SK-MEL-5 (cell line): Measurements from ENCODE around the gene SERPINE2. TPM values are rescaled to one million over a fixed set of nuclear protein-coding genes. Genes with fewer than 3 reads are reported as not detected.
A peak's percentile ranks its signal among the peaks of the same experiment; 100 is the strongest.

Experiments used
- DNase-seq: peaks from one replicate; pipeline ENCODE4 v3.0.0-alpha.2; 2016; ENCODE audit warnings: low read depth, low spot score
- in situ Hi-C: cut with HindIII; loops from 2 replicates; pipeline ENCODE4 v1.10.0; 2016; ENCODE audit warnings: low sequenced_read_pairs, high pct_unique_total_duplicates, low pct_unique_long_range_greater_than_20kb
- polyA plus RNA-seq, 2 experiments: library from polyadenylated mRNA; depleted of rRNA; stranded (reverse); fragments of >200 nt; gene quantifications; 2 replicates each; pipeline ENCODE4 v1.2.3, GENCODE V29; 2015
- total RNA-seq: library from RNA; depleted of rRNA; stranded (reverse); fragments of >200 nt; shearing (Covaris generic); gene quantifications from 2 replicates; pipeline ENCODE4 v1.2.3, GENCODE V29; 2014; rRNA removed

The SERPINE2 gene
- total RNA-seq = 108 and 109 TPM in 2 replicates
- polyA plus RNA-seq (2015; cell fraction: cytosol; rRNA removed) = 556 and 677 TPM in 2 replicates
- 95.1 and 139 TPM in 2 replicates for polyA plus RNA-seq (2015; cell fraction: nucleus; rRNA removed)

- in situ Hi-C loops = no loop called here
- DNase-seq = peak; percentile 40
Observed at GRCh38 chr2:224039080-224039769, at the start of gene SERPINE2. SERPINE2 (minus strand) TSS chr2:224039286; CDS start chr2:224001900, 37,386 bp downstream.

- peak; percentile 56 for DNase-seq
- in situ Hi-C loops = no loop called here
Observed at GRCh38 chr2:224086226-224086914, 47.3 kb upstream of the SERPINE2 start.

- DNase-seq = no peak
- in situ Hi-C loops = no loop called here
Observed at GRCh38 chr2:224085811-224086210, 46.7 kb upstream of the SERPINE2 start.

- in situ Hi-C loops = no loop called here
- DNase-seq = peak; percentile 37
Observed at GRCh38 chr2:224085246-224085645, 46.2 kb upstream of the SERPINE2 start.

- in situ Hi-C loops = no loop called here
- no peak for DNase-seq
Observed at GRCh38 chr2:224084266-224084892, 45.3 kb upstream of the SERPINE2 start.

GRCh38 chr2:224083638-224084037 lies 44.6 kb upstream of the SERPINE2 start:
- no peak for DNase-seq
- in situ Hi-C loops = no loop called here

GRCh38 chr2:224078656-224079055 lies 39.6 kb upstream of the SERPINE2 start:
- DNase-seq = no peak
- in situ Hi-C loops = no loop called here

GRCh38 chr2:224077773-224078507 lies 38.9 kb upstream of the SERPINE2 start:
- no peak for DNase-seq
- in situ Hi-C loops = no loop called here

- DNase-seq = no peak
- in situ Hi-C loops = no loop called here
Observed at GRCh38 chr2:224075588-224075987, 36.5 kb upstream of the SERPINE2 start.

GRCh38 chr2:224073676-224074075 lies 34.6 kb upstream of the SERPINE2 start:
- no peak for DNase-seq
- in situ Hi-C loops = no loop called here

- no peak for DNase-seq
- in situ Hi-C loops = no loop called here
Observed at GRCh38 chr2:224072541-224073188, 33.6 kb upstream of the SERPINE2 start.

GRCh38 chr2:224069172-224069571 lies 30.1 kb upstream of the SERPINE2 start:
- in situ Hi-C loops = no loop called here
- no peak for DNase-seq

GRCh38 chr2:224063298-224063648 lies 24.2 kb upstream of the SERPINE2 start:
- in situ Hi-C loops = no loop called here
- no peak for DNase-seq

GRCh38 chr2:224062481-224063297 lies 23.6 kb upstream of the SERPINE2 start:
- in situ Hi-C loops = no loop called here
- DNase-seq = peak; percentile 54

GRCh38 chr2:224060783-224061482 lies 21.8 kb upstream of the SERPINE2 start:
- DNase-seq = no peak

GRCh38 chr2:224059178-224059577 lies 20.1 kb upstream of the SERPINE2 start:
- no peak for DNase-seq
- in situ Hi-C loops = no loop called here

More at GRCh38 chr2:224060783-224061482, 21.8 kb upstream of the SERPINE2 start:
- in situ Hi-C loops = no loop called here
